ENCODE measurements around the gene TRIOBP. TPM values are rescaled to one million over a fixed set of nuclear protein-coding genes. Genes with fewer than 3 reads are reported as not detected.

TRIOBP gene
- total RNA-seq, 1 experiment from 2014 or later: 38.4 TPM

DNA sequence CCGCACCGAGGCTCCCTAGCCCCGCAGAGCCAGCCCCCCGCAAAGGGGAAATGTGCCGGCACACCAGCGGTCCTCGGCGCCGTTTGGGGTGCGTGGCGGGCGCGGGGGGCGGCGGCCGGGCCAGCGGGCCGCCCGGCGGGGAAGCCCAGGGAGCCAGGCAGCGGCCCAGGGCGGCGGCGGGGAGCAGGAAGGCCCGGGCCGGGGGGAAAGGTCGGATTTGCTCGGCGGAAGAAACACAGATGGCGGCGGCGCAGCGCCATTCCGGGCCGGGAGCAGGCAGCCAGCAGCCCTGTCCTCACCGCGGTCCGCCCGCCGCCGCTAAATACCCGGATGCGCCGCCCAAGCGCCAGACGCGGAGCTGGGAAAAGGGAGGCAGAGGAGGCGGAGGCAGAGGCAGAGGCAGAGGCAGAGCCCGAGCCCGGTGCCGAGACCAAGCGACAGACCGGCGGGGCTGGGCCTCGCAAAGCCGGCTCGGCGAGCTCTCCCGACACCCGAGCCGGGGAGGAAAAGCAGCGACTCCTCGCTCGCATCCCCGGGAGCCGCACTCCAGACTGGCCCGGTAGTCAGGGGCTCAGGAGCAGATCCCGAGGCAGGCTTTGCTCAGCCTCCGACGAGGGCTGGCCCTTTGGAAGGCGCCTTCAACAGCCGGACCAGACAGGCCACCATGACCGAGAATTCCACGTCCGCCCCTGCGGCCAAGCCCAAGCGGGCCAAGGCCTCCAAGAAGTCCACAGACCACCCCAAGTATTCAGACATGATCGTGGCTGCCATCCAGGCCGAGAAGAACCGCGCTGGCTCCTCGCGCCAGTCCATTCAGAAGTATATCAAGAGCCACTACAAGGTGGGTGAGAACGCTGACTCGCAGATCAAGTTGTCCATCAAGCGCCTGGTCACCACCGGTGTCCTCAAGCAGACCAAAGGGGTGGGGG lies 108.3 kb downstream of the TRIOBP start:
- no TSS peak for BruUV-seq (replicated peaks)
- Mint-ChIP-seq H3K27me3 (ENCODE audit: insufficient read depth, unreplicated experiment) (no peaks in the 10 kb centered on the region), H3K9me3 (ENCODE audit: unreplicated experiment) (no peaks in the 10 kb centered on the region), H3K36me3 (ENCODE audit: insufficient read depth, unreplicated experiment) (peaks cover 75% of the 10 kb centered on the region), H3K27ac (ENCODE audit: unreplicated experiment) (peak overlapping the region; percentile 92), H3K4me1 (ENCODE audit: low read depth, unreplicated experiment) (peaks cover 25% of the 10 kb centered on the region), H3K4me3 (ENCODE audit: unreplicated experiment) (peak overlapping the region; percentile 90)
- POLR2A ChIA-PET: interaction anchor here (0.6 to 1.5 kb wide), 9 partner anchors 17 to 1323 kb away, joined by 3 to 7 read pairs (median 4); partner anchors contain the start of genes ANKRD54 and PDXP
- Histone ChIP-seq H3K4me1 (peaks cover 13% of the 10 kb centered on the region), H3K9me3 (no peaks in the 10 kb centered on the region), H3K36me3 (ENCODE audit: control insufficient read depth, insufficient read depth, low read length) (no peaks in the 10 kb centered on the region), H3K27me3 (replicated peaks; ENCODE audit: control insufficient read depth, insufficient read depth, low read length) (no peaks in the 10 kb centered on the region), H3K4me3 (ENCODE audit: low read depth, low read length) (peak overlapping the region; percentile 46)
- TF ChIP-seq, protein P1, sequence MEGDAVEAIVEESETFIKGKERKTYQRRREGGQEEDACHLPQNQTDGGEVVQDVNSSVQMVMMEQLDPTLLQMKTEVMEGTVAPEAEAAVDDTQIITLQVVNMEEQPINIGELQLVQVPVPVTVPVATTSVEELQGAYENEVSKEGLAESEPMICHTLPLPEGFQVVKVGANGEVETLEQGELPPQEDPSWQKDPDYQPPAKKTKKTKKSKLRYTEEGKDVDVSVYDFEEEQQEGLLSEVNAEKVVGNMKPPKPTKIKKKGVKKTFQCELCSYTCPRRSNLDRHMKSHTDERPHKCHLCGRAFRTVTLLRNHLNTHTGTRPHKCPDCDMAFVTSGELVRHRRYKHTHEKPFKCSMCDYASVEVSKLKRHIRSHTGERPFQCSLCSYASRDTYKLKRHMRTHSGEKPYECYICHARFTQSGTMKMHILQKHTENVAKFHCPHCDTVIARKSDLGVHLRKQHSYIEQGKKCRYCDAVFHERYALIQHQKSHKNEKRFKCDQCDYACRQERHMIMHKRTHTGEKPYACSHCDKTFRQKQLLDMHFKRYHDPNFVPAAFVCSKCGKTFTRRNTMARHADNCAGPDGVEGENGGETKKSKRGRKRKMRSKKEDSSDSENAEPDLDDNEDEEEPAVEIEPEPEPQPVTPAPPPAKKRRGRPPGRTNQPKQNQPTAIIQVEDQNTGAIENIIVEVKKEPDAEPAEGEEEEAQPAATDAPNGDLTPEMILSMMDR (IDR thresholded peaks at IDR 0.05; ENCODE audit: insufficient read depth in 1 of 2, low read depth in 1 of 2, low read length in 1 of 2, severe bottlenecking in 1 of 2, unreplicated experiment in 1 of 2): no peak
- intact Hi-C loops (cut with micrococcal nuclease; ENCODE audit: unreplicated experiment): loop anchor here (5.0 to 10.0 kb wide), 2 partner anchors 58 to 150 kb away; partner anchors contain the start of genes C22orf23 and POLR2F
- CTCF ChIA-PET: no interaction called here
- peak; percentile 89 to 97 for DNase-seq

DNA sequence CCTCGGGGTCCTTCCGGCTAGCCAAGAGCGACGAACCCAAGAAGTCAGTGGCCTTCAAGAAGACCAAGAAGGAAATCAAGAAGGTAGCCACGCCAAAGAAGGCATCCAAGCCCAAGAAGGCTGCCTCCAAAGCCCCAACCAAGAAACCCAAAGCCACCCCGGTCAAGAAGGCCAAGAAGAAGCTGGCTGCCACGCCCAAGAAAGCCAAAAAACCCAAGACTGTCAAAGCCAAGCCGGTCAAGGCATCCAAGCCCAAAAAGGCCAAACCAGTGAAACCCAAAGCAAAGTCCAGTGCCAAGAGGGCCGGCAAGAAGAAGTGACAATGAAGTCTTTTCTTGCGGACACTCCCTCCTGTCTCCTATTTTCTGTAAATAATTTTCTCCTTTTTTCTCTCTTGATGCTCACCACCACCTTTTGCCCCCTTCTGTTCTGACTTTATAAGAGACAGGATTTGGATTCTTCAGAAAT lies 109.0 kb downstream of the TRIOBP start:
- Mint-ChIP-seq H3K4me3 (ENCODE audit: unreplicated experiment) (peak overlapping the region; percentile 90), H3K27me3 (ENCODE audit: insufficient read depth, unreplicated experiment) (no peaks in the 10 kb centered on the region), H3K4me1 (ENCODE audit: low read depth, unreplicated experiment) (peaks cover 25% of the 10 kb centered on the region), H3K36me3 (ENCODE audit: insufficient read depth, unreplicated experiment) (peaks cover 75% of the 10 kb centered on the region), H3K9me3 (ENCODE audit: unreplicated experiment) (no peaks in the 10 kb centered on the region), H3K27ac (ENCODE audit: unreplicated experiment) (peak overlapping the region; percentile 92)
- peaks cover 13% of the 10 kb centered on the region for H3K4me1 ChIP-seq
- peak overlapping the region; percentile 46 for H3K4me3 ChIP-seq (ENCODE audit: low read depth, low read length)
- POLR2A ChIA-PET: interaction anchor here (0.6 to 1.0 kb wide), 2 partner anchors 18 to 61 kb away, joined by 4 to 5 read pairs; no protein-coding TSS in a partner anchor
- no TSS peak for BruUV-seq (replicated peaks)
- no peaks in the 10 kb centered on the region; the same call in 1 of the 2 replicates for H3K36me3 ChIP-seq (ENCODE audit: control insufficient read depth, insufficient read depth, low read length)
- no peak for DNase-seq
- intact Hi-C loops (cut with micrococcal nuclease; ENCODE audit: unreplicated experiment): loop anchor here (2.0 to 10.0 kb wide), 2 partner anchors 39 to 149 kb away; partner anchors contain the start of genes ANKRD54, C22orf23 and POLR2F
- no peaks in the 10 kb centered on the region for H3K27me3 ChIP-seq (replicated peaks; ENCODE audit: control insufficient read depth, insufficient read depth, low read length)
- TF ChIP-seq, protein P1 (IDR thresholded peaks at IDR 0.05; ENCODE audit: insufficient read depth in 1 of 2, low read depth in 1 of 2, low read length in 1 of 2, severe bottlenecking in 1 of 2, unreplicated experiment in 1 of 2): no peak
- CTCF ChIA-PET: no interaction called here
- H3K9me3 ChIP-seq: no peaks in the 10 kb centered on the region

All from Caco-2 (cell line).